HUES64 (cell line): ENCODE data around the gene MACROD2.
A peak's percentile ranks its signal among the peaks of the same experiment; 100 is the strongest.

Experiments
- H3K27ac ChIP-seq: 2 replicates; pipeline ENCODE4 v1.7.0; 2013; ENCODE audit warnings: low read depth, low read length, inconsistent platforms
- H3K27me3 ChIP-seq: 2 replicates; pipeline ENCODE4 v1.6.1; 2013; ENCODE audit warnings: mild to moderate bottlenecking, low read length; ENCODE audit not compliant: insufficient read depth
- H3K36me3 ChIP-seq: 2 replicates; pipeline ENCODE4 v1.6.1; 2013; ENCODE audit warnings: mild to moderate bottlenecking, low read length; ENCODE audit not compliant: insufficient read depth
- H3K4me1 ChIP-seq: 2 replicates; pipeline ENCODE4 v1.6.1; 2013; ENCODE audit warnings: mild to moderate bottlenecking, low read length, moderate library complexity; ENCODE audit not compliant: insufficient read depth
- H3K4me3 ChIP-seq: 2 replicates; pipeline ENCODE4 v1.5.1; 2013; ENCODE audit warnings: mild to moderate bottlenecking, low read length, moderate library complexity
- H3K9ac ChIP-seq: 2 replicates; pipeline ENCODE4 v1.6.1; 2013; ENCODE audit warnings: mild to moderate bottlenecking, low read depth, low read length
- H3K9me3 ChIP-seq: 2 replicates; pipeline ENCODE4 v1.6.1; 2013; ENCODE audit warnings: low read depth, low read length; ENCODE audit not compliant: insufficient read depth
- WGBS: fragments of 150-250, 120-280 bp; methylation state at CpG from one replicate; pipeline ENCODE4 v1.1.7; 2013; ENCODE audit warnings: missing lambda C conversion rate; 5-methylcytosine and 5-hydroxymethylcytosine counted together

Gene MACROD2

DNA sequence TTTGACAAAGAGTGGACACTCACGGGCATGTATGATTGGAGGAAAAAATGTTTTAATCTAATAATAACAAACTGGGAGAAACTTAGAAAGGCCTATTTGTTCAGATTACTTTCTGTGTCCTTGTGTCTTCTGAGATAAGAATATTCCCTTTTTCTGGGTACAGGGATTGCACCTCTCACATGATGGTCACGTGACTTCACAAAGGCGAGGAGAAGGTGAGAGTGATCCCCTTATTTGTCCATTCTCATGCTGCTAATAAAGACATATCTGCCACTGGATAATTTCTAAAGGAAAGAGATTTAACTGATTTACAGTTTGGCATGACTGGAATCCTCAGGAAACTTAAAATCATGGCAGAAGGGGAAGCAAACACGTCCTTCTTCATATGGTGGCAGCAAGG, 1331.8 kb downstream of the MACROD2 start:
- Histone ChIP-seq H3K36me3 (no peaks in the 10 kb centered on the region), H3K27me3 (no peaks in the 10 kb centered on the region), H3K9me3 (no peaks in the 10 kb centered on the region), H3K9ac (no peak overlapping the region), H3K4me3 (no peak overlapping the region), H3K4me1 (no peaks in the 10 kb centered on the region), H3K27ac (no peak overlapping the region)
- 89% methylated on average over 4 of the region's 4 CpGs for WGBS

DNA sequence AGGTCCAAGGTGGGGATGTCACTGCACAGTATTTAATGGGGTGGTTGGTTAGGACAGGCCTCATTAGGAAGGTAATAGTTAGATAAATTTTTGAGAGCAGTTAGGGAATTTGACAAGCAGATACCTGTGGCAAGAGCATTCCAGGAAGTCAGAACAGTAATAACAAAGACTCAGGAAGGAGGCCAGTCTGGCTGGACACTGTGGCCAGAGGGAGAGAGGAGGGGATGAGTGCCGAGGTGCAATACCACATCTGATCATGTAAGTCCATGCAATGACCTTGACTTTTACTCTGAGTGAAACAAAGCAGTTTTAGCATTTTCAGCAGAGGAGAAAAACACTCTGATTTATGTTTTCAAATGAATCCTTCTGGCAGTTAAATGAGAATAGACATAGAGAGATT, 1332.8 kb downstream of the MACROD2 start:
- Histone ChIP-seq H3K4me1 (no peaks in the 10 kb centered on the region), H3K27me3 (no peaks in the 10 kb centered on the region), H3K27ac (no peak overlapping the region), H3K36me3 (no peaks in the 10 kb centered on the region), H3K9me3 (no peaks in the 10 kb centered on the region), H3K4me3 (no peak overlapping the region), H3K9ac (no peak overlapping the region)
- 88% methylated on average over 1 of the region's 1 CpG for WGBS

DNA sequence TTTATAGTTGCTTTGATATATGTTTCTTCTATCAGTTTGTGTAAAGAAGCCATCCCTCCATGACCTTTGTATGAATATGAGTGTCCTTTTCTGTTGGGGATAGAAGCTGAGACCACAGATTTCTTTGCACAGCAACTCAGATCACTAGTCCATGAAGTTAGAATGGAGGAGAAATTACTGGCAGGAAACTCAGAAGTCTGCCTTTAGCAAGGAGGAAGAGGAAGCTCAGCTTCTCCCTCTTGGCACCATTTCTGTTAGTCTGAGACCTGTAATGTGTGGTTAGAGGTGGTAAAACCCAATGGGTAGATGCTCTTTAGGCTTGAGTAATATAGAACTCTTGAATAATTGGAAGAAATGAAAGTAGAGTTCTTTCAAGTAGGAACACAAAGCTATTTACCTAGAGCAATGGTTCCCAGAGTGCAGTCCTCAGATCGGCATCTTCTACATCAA, 1337.4 kb downstream of the MACROD2 start:
- Histone ChIP-seq H3K4me3 (no peak overlapping the region), H3K9ac (no peak overlapping the region), H3K36me3 (no peaks in the 10 kb centered on the region), H3K27ac (no peak overlapping the region), H3K9me3 (no peaks in the 10 kb centered on the region), H3K27me3 (no peaks in the 10 kb centered on the region), H3K4me1 (peaks cover 19% of the 10 kb centered on the region)
- 98% methylated on average over 1 of the region's 1 CpG for WGBS

DNA sequence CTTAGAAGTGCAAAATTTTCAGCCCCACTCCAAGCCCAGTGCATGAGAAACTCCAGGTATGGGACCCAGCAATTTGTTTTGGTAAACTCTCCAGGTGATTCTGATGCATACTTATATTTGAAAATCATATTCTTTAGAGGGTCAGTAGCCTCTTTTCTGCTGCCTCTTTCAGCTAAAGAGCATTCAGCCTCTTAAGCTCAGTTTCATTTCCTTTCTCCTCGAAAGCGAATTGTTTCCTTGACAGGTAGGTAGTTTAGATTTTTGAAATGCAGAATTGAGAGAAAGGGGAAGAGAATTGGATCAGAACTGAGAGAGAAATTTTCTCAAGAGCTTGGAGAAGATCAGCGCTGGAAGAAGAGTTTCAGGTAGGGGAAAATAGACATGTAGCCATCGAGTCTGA, 1337.9 kb downstream of the MACROD2 start:
- no peak overlapping the region for H3K9ac ChIP-seq
- no peaks in the 10 kb centered on the region for H3K36me3 ChIP-seq
- H3K27ac ChIP-seq, result no peak overlapping the region
- 92% methylated on average over 4 of the region's 4 CpGs for WGBS
- no peaks in the 10 kb centered on the region for H3K27me3 ChIP-seq
- peaks cover 19% of the 10 kb centered on the region for H3K4me1 ChIP-seq
- H3K4me3 ChIP-seq, result no peak overlapping the region
- H3K9me3 ChIP-seq, result no peaks in the 10 kb centered on the region

DNA sequence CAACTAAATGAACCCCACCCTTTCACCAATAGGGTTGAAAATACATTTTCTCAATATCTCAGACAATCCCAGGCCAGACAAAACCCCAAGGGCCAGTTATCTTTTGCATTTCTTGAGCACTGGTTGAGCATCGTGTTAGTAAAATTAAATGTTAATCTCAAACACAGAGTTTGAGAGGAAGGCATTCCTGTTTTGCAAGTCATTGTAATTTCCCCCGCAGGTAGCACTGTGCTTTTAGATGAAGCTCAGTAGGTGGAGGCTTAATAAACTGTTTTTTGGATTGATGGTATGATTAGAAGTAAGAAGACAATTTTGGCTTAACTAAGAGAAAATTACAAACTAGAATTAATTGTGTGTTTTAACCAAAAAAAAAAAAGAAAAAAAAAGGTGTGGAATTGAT, 1340.7 kb downstream of the MACROD2 start:
- Histone ChIP-seq H3K27me3 (no peaks in the 10 kb centered on the region), H3K4me1 (peaks cover 21% of the 10 kb centered on the region), H3K36me3 (no peaks in the 10 kb centered on the region), H3K4me3 (no peak overlapping the region), H3K27ac (peak overlapping the region; percentile 59), H3K9me3 (no peaks in the 10 kb centered on the region), H3K9ac (no peak overlapping the region)
- WGBS, result 62% methylated on average over 2 of the region's 2 CpGs

DNA sequence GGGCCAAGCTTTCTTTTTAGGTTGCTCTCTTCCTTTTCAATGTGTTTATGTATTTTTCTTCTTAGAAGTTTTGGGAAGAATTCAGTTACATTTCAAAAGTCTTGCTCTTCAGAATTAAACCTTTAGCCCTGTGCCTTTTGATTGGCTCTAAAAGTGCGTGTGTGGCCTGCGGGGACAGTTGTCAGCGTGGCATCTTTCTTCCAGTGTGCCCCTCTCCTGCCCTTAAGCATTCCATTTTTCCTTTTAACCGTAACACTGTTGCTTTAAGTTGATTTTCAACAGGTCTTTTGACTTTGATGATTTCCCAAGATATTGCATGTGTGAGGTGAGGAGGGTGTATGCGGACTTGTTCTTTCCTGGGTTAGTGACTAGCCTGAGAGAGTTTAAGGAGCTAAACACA, 1341.2 kb downstream of the MACROD2 start:
- WGBS, result 92% methylated on average over 5 of the region's 5 CpGs
- Histone ChIP-seq H3K9me3 (no peaks in the 10 kb centered on the region), H3K36me3 (no peaks in the 10 kb centered on the region), H3K27ac (no peak overlapping the region), H3K4me1 (peaks cover 21% of the 10 kb centered on the region), H3K4me3 (no peak overlapping the region), H3K27me3 (no peaks in the 10 kb centered on the region), H3K9ac (no peak overlapping the region)

DNA sequence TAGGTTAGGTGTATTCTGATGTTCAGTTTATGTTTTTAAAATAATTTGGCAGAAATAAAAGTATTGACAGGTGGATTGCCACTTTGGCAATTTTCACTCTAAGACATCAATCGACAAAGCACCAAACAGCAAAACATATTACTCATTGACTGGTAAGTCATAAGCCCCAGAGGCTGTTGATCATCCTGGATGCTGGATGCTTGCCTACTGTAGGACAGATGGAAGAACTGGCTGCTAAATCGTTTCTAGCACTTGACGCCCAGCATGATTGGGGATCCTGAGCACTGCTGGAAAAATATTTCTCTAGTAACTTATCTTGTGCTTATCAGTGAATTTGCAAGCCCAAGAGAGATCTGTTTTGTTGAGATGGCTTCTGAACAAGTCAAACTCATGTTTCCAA, 1343.9 kb downstream of the MACROD2 start:
- Histone ChIP-seq H3K9me3 (no peaks in the 10 kb centered on the region), H3K36me3 (no peaks in the 10 kb centered on the region), H3K27ac (no peak overlapping the region), H3K4me1 (peaks cover 21% of the 10 kb centered on the region), H3K4me3 (no peak overlapping the region), H3K27me3 (no peaks in the 10 kb centered on the region), H3K9ac (no peak overlapping the region)
- WGBS, result 94% methylated on average over 3 of the region's 3 CpGs

DNA sequence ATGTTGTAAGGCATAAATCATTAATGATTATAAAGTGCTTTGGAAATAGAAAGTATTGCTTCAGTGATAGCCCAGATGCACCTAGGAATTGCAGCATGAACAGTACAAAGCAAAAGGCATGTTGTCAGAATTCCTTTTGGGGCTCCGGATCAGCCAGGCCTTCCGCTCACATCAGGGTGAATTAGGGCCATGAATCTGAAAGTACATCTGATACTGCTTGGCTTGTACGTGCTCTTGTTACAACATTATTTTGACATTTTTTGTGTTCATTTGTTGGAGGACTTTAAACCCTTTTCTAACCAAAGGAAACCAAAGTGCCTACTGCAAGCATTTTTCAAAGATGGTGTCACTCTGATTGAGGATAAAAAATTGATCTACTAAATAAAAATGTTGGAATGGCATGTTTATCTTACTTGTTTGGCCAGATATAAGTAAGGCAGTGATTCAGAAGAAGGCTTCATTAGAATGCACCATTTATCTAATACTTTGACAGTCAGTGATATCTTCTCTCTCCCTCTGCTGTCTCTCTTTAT, 1347.7 kb downstream of the MACROD2 start:
- Histone ChIP-seq H3K9me3 (0 out of 2 replicates have a peak, but pooled peaks cover 3% of the 10 kb centered on the region), H3K27me3 (no peaks in the 10 kb centered on the region), H3K4me3 (no peak overlapping the region), H3K9ac (no peak overlapping the region), H3K36me3 (no peaks in the 10 kb centered on the region), H3K27ac (no peak overlapping the region), H3K4me1 (peaks cover 2% of the 10 kb centered on the region; the same call in 1 of the 2 replicates)
- WGBS, result 94% methylated on average over 3 of the region's 3 CpGs

DNA sequence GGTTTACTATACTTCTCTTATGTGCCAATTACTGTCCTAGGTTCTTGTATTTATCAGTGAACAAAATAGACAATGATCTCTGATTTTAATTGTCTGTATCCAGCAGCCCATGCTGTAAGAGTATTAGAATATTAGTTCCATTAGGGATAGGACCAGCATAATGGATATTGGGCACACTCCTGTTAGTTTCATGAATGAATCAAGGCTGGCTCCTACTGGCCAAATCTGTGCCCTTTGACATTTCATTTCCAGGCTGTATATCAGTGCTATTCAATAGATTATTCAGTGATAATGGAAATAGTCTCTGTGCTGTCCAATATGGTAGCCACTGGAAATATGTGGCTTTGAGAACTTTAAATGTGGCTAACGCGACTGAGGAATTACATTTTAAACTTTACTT, 1350.0 kb downstream of the MACROD2 start:
- H3K27me3 ChIP-seq, result no peaks in the 10 kb centered on the region
- no peak overlapping the region for H3K9ac ChIP-seq
- no peak overlapping the region for H3K4me3 ChIP-seq
- no peak overlapping the region for H3K27ac ChIP-seq
- no peaks in the 10 kb centered on the region for H3K4me1 ChIP-seq
- H3K36me3 ChIP-seq, result no peaks in the 10 kb centered on the region
- H3K9me3 ChIP-seq, result peaks cover 5% of the 10 kb centered on the region; the same call in 1 of the 2 replicates
- no CpG with 5 or more reads among the region's 2 CpGs for WGBS

DNA sequence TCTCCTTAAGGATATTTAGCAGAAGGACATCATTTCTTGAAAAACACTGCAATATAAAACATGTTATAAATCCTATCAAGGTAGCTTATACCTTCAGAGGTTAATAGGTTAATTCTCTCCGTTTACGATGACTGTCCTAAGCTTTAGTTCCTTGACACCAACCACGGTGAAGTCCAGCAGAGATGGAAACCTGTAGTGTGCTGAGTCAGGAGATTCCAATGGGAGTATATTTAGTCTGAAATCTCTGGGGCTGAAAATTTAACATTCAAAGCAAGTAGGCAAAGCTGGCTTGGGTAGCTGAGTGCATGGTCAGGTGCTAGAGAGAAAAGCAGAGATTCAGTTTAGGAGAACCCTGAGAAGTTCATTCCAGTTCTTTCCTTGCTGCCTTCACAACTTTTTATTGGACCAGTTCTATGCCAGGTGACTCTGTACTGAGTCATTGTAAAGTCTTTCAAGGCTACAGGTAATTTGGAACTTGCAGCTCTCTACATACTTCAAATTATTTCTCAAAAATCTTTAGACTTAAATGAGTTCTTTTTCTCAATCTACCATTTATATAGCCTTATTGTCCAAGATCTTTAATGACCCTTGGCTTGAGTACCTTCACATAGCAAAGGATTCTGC, 1351.5 kb downstream of the MACROD2 start:
- H3K27me3 ChIP-seq, result no peaks in the 10 kb centered on the region
- H3K4me3 ChIP-seq, result no peak overlapping the region
- no peaks in the 10 kb centered on the region for H3K36me3 ChIP-seq
- no peak overlapping the region for H3K27ac ChIP-seq
- no peaks in the 10 kb centered on the region for H3K4me1 ChIP-seq
- H3K9me3 ChIP-seq, result peaks cover 5% of the 10 kb centered on the region; the same call in 1 of the 2 replicates
- no peak overlapping the region for H3K9ac ChIP-seq
- WGBS, result 98% methylated on average over 3 of the region's 3 CpGs

DNA sequence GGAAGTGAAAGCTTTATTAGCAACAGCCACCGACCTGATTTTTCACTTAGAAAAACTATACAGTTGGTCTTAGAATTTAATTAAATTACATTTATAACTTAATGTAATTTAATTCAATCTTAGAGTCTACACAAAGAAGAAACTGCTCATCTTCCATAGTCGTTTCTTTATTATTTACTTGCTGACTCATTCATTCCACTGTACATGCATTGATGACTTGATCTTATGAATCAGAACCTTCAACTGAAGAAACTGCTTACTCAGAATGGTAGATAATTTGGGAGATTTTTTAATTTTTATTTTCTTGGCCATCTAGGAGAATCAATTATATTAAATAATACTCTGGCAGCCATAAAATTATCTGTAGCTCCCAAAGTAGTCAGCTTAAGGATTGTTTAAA, 1363.7 kb downstream of the MACROD2 start:
- WGBS, result 95% methylated on average over 1 of the region's 2 CpGs
- no peak overlapping the region for H3K4me3 ChIP-seq
- no peaks in the 10 kb centered on the region for H3K36me3 ChIP-seq

More for the DNA sequence above, 1363.7 kb downstream of the MACROD2 start:
- no peaks in the 10 kb centered on the region for H3K27me3 ChIP-seq
- H3K27ac ChIP-seq, result no peak overlapping the region
- H3K9me3 ChIP-seq, result no peaks in the 10 kb centered on the region
- H3K9ac ChIP-seq, result no peak overlapping the region
- 0 out of 2 replicates have a peak, but pooled peaks cover 5% of the 10 kb centered on the region for H3K4me1 ChIP-seq
